Activated naive CD4-positive, alpha-beta T cell treated with anti-CD3 and anti-CD28 coated beads, Interleukin-2, amount 50 U/mL, for 16 hours (primary cell): ENCODE measurements around the gene MORN4.
"Not testable (repeated sequence)": the region's sequence is repeated elsewhere in the genome, so short reads cannot be mapped to it uniquely, and the experiment has no call there.

Source experiments
- DNase-seq: peaks from one replicate; pipeline ENCODE4 v3.0.0-alpha.2; 2020

The MORN4 gene

DNA sequence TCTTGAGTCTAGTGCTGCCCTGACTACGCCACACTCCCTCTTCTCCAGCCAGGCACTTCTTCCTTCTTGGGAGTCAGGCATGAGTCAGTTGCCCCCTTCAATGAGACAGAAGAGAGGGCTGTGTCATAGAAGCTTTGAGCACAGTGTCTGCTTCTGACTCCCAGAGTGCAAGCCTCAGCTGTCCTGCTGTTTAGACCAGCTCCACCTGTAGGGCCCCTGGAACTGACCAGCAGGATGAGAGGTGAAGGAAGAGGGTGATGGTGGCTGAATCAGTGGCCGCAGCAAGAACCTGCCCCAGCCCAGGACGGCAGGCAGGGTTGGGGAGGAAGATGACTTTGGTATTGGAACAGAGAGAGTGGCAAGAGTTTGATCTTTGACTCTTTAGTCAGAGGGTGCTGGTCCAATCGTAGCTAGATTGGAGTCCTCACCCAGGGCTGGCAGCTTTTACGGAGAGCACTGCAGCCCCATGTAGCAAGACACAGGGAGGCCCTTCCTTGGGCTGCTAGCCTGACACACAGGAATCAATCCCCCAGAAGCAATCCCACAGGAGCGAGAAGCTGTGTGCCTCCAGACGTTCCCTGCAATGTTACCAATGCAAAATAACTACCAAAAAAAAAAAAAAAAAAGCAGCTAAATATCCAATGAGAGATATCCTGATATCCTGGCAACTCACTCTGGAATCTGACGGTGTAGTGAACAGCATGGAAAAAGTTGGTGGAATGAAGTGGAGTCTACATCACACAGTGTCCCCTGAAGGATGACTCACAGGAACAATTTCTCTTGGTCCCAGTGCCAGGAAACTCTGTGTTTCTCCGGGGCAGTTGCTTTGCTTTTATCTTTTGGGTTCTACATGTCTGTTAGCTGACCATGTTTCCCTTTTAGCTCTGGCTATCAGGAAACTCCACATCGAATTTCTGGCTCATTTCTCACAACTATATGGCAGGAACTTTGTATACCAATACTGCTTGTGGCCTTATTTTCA, 36.9 kb downstream of the MORN4 start:
- DNase-seq = no peak

DNA sequence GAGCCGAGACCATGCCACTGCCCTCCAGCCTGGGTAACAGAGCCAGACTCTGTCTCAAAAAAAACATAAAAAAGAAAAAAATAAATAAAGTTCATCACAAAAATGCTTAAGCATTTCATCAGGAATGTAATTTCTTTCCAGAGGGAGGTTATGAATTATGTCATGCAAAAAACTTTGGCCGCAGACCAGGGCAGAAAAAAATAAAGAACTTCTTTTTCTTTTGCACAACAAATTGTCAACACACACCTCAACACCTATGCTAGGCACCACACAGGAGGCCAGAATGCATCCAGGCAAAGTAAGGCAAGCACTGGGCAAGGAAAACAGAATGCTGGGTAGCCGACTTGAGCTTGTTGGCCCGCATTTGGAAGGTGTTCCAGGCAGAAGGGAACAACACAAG, 39.9 kb downstream of the MORN4 start:
- no peak for DNase-seq

DNA sequence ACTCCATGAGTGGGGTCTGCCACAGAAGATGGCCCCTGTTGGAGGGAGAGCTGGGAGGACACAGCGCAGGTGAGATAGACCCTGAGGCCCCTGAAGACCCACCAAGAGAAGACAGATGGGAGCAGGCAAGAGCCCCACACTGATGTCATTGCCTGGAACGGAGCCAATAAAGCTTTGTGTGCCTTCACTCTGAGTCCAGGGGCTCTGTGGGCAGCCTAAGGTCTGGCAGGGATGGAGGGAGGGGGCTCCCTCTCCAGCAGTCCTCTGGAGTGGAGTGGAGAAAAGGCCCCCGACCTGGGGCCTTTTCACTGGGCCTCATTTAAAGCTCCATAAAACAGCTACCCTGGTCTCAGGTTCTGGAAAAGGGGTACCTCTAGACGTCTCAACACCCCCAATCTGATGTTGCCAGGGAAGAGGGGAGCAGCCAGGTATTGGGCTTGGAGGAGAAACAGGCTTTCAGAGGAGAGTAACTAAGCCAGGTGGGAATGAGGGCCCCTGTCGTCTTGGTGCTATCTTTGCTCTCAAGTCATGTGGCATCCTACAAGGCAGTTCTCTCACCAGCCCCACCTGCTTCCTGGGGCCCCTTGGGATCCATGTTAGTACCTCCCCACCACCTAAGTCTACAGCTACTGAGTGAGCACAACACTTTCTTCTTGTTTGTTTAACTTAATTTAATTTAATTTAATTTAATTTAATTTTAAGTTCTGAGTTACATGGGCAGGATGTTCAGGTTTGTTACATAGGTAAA, 42.4 kb downstream of the MORN4 start:
- DNase-seq = no peak

DNA sequence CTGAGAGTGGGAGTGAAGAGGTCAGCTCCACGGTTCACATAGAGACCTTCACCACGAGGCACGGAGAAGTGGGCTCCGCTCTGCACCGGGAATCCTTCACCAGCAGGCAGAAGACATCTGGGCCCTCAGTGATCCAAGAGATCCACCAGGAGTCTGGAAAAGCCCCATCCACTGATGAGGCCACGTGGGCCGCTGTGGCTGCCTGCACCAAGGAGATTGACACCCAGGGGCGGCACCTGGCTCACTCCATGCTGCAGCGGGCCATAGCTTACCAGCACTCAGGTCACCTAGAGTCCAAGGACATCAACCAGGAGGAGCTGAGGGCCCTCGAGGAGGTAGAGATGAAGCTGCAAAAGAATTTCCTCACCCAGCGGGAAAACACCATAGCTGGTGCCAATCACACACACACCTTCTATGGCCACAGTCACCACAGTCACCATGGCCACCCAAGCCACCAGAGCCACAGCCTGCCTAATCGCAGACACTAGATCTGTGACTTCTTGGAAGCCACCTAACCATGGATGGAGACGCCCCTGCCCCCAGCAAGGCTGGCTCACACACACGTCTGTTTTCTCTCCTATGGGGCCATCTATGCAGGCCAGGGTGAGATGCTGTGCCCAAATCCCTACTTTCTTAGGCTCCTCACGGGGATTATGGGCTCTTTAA, 43.1 kb downstream of the MORN4 start:
- DNase-seq = no peak

DNA sequence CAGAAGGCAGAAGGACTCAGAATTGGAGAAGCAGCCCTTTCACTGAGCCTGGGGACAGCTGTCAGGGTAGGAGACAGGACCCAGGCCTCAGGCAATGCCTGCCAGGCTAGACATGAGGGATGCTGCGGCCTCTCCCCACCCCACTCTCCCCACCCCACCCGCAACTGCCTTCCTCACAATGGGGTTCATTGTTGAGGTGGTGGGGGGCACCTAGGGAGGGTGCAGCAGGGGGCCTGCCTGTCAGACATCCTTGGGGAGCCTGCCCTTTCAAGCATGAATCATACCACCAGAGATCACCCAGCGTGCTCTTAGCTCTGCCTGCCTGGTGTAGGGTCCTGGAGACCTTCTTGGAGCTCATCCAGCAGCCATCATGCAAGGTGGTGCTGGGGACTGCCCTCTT, 43.8 kb downstream of the MORN4 start, which contains the start of gene C10orf62:
C10orf62 (plus strand) TSS at position 243 of the 400 bp plus-strand sequence. CDS start 177 bp downstream, outside the sequence.
- DNase-seq = no peak

DNA sequence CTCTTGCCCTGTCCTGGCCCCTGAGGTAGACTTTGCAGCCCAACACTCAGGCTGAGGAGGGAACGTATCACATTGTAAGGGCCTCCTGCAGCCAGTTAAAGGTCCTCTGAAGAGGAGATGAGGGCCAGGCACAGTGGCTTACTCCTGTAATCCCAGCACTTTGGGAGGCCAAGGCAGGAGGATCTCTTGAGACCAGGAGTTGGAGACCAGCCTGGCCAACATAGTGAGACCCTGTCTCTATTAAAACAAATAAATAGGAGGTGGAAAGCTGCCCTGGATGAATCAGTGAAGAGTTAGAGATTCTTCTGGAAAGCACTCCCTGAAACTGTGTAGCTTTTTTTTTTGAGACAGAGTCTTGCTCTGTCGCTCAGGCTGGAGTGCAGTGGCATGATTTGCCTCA, 46.1 kb downstream of the MORN4 start:
- DNase-seq = no peak

DNA sequence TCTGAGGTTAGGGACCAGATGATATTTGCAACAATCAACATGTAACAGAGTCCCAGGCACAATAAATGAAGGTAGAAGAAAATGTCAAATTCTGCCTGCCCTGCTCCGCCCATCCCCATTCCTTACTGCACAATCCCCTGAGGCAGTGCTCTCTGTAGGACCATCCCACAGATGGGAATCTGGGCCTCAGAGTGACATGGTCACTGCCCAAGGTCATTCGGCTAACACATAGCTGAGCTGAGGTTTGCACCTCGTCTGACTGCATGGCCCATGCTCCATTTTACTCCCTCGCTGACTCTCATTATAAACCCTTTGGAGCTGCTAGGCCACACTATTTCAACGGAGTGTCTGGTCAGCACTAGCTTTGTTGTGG, 47.9 kb downstream of the MORN4 start:
- no peak for DNase-seq

DNA sequence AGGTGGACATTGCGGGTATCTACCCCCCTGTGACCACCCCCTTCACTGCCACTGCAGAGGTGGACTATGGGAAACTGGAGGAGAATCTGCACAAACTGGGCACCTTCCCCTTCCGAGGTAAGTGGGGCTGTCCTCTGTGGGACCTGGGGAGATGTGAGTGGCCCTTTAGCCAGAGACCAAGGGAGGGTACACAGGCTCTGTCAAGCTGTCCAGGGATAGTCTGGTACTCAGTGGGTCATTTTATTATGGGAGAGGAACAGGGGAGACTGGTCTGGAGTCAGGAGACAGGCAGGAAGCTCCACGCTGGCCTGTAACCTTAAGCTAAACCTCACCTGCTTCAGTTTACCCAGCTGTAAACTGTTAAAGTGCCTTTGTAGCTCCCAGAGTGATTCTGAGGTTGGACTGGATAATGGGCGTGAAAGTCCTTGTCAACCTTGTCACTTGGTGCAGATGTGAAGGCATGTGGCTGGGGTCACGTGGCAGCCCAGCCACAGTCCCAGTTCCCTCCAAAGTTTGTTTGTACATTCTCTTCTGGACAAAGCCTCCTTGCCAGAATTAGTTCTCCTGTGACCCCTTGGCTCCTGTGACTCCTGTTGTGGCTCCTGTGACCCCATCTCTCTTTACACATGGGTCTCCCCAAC, 48.4 kb downstream of the MORN4 start:
- no peak for DNase-seq

DNA sequence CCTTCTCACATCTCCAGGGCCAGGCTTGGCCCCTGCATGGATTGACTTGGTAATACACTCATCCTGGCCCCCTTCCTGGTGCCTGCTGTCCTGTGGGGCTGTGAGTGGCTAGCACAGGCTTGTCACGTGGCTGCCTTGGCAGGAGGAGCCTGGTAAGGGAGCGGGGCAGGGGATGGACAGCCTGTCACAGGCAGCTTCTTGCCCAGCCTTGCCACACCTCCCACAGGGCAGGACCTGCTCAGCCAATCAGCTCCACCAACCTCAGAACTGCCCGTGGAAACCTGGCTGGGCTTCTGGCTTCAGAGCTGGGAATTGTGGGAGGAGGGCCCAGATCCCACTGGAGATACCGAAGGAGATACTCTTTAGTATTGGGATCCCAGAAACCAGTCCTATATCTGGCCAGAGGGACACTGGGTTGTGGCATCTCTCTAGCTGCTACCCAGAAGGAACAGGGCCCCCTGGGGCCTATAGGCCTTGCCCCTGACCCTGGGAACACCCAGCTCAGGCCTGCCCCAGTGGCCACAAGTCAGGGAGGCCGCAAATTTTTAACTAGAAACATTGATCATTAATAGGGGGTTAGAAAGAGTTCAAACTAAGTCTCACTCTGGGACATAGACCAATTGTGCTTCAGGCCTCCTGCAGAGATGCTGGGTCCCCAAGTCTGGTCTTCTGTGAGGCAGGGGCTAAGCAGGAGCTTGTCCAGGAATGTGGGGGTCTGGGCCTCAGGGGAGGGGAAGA, 49.1 kb downstream of the MORN4 start, which contains the start of gene HOGA1:
HOGA1 (plus strand) TSS at position 330 of the 738 bp plus-strand sequence; CDS start at position 645, 315 bp downstream.
- DNase-seq = no peak

DNA sequence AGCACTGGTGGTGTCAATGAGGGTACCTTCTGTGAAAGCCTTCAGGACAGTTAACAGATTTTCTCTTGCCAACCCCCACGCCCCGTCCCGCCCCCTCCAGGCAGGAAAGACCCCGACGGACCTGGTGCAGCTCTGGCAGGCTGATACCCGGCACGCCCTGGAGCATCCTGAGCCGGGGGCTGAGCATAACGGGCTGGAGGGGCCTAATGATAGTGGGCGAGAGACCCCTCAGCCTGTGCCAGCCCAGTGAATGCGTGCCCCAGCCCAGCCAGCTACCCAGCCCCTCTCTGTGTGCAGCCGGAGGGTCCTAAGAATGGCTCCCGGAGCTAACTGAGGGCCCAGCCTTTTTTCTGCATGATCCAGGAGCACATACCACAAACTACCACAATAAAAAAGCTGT, 49.8 kb downstream of the MORN4 start:
- no peak for DNase-seq

DNA sequence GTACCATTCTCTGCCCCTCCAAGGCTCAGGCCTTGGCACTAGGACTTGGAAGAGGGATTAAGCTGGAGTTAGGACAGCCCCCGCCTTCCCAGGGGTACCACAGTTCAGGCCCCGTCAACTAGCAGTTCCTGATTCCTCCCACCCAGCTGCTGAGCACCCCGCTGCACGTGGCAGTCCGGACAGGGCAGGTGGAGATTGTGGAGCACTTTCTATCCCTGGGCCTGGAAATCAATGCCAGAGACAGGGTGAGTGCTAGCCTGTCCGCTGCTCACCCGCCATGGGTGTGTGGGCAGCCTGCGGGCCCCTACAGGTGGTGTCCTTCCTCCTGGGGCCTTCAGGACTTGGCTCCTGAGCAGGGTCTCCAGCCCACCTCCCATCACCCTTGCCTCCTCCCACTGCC, 51.1 kb downstream of the MORN4 start:
- no peak for DNase-seq

DNA sequence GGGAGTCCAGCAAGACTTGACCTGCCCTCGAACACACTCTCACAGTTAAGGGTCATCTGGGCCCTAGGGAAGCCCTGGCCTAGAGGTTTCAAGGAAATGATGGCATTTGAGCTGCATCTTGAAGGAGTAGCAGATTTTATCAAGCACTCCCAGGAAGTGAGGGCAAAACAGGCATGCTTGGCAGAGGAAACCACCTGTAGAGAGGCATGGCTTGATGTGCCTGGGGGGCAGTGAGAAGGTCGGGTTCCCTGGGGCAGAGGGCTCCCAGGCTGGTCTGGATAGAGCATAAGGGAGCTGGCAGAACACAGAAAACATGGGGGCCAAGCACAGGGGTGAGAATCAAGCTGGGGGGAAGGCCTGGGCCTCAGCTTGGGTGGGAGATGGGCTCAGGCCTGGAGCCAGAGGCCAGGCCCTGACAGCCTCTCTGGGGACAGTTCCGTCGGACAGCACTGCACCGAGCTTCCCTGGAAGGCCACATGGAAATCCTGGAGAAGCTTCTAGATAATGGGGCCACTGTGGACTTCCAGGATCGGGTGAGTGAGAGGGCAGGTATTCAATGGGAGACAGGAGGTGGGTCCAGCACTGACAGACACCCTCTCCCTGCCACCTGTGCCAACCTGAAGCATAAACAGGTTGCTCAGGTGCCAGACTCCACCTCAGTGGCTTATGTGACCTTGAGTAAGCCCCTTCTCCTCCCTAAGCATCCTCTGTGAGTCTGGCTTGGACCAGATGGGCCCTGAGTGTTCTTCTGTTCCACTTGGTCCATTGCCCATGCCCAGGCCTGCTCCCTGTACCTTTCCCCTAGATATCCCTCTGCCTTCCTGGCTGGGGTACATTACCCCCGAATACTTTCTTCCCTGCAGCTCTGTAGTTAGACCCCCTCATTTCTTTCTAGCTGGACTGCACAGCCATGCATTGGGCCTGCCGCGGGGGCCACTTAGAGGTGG, 52.6 kb downstream of the MORN4 start:
- no peak for DNase-seq

DNA sequence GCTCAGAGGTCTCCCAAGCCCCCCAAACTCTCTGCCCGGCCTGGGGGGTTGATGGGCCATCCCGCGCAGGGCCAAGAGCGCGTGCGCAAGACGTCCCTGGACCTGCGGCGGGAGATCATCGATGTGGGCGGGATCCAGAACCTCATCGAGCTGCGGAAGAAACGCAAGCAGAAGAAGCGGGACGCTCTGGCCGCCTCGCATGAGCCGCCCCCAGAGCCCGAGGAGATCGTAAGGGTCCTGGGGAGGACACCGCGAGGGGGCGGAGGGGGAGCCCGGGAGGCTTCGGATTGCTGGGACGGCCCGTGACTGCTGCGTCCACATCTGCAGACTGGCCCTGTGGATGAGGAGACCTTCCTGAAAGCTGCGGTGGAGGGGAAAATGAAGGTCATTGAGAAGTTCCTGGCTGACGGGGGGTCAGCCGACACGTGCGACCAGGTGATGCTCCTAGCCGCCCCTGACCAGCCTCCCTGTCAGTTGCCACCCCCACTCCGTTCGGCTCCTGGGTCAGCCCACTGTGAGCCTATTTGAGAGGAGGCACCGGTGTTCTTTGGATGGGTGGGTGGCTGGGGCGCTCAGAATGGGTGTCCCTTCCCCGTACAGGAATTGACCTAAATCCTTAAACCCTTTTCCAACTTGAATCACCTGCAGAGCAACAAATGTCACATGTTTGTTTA, 55.0 kb downstream of the MORN4 start:
- no peak for DNase-seq

DNA sequence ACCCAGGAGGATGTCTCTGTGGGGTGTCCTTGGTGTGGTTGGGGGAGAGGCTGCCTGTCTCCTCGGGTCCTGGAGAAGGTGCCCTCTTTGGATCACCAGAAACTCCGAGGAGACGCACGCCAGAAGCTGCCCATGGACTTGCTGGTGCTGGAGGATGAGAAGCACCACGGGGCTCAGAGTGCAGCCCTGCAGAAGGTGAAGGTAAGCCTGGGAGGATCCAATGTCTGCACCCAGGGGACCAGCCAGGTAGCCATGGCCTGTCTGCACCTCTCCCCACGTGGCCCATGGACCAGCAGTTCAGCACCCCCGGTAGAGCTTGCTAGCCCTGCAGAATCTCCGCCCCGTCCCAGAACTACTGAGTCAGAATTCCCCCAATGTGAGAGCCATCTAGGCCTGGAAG, 55.6 kb downstream of the MORN4 start:
- no peak for DNase-seq

DNA sequence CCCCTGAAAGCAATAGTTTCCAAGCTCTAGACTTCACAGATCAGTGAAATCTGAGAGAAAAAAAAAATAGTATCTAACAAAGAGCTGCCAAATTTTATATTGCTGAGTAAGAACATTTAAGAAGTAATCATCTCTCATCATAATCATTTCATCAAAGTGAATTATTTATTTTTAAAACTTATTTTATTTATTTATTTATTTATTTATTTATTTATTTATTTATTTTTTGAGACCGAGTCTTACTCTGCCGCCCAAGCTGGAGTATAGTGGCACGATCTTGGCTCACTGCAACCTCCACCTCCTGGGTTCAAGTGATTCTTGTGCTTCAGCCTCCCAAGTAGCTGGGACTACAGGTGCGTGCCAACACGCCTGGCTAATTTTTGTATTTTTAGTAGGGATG, 56.8 kb downstream of the MORN4 start:
- DNase-seq = not testable (repeated sequence)

DNA sequence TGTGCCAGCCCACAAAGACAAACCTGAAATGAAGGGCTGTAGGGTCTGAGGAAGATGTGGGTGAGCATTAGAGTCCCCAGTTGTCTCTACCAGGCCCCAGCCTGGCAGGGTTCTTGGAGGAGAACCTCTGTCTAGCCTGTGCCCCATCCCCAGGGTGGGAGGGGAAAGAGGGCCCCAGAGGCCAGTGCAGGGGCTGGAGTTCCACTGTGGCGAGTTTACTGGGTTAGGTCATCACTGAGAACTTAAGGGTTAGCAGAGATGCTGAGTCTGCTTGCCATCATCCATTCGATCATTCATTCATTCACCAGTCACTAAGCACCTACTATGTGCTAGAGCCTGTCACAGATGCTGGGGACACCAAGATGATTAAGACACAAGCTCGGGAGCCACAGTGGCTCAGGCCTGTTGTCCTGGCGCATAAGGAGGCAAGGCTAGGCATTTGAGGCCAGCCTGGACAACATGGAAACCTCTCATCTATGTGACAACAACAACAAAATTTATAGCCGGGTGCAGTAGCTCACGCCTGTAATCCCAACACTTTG, 58.1 kb downstream of the MORN4 start:
- no peak for DNase-seq

DNA sequence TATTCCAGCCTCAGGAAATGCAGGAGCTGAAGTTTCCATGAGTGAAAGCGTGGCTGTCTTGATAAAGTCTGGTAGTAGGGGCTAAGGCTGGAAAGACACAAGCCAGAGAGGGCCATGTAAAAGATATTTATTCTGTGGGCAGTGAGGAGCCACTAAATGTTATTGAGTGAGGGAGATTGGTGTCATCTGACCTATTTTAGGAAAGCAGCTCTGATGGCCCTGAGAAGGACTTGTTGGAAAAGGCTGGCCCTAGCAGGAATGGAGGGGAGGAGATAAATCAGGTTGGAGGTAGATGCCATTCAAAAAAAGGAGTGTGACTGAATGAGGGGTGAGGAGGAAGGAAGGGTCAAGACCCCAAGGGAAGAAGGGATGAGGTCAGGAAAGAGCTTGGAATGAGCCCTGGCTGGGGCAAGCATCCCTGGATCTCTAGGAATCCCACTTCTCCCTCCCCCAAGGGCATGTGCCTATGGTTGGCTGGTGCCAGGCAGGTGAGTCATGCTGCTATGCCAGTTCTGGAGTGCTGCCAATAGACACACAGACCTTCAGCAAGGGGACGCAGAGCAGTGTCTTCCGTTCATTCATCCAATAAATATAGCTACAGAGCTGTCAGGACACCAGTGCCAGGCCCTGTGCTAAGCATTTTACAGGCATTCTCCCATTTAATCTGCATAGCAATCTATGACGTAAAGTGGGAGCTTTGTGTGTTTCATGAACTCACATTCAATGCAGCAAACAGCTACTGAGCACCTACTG, 58.8 kb downstream of the MORN4 start:
- DNase-seq = no peak

DNA sequence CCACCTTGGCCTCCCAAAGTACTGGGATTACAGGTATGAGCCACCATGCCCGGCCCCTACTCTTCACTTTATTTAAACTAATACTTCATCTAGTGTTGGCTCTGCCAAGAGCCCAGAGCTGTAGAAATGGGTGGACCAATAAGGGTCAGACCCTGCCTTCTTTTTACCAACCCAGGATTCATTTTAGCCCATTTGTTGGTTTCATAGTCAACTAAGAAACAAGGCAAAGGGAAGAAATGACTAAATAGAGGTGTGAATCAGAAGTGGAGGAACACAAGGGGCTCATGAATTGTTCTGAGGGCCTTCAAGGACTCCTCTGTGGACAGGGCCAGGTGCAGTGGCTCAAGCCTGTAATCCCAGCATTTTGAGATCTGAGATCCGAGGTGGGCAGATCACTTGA, 59.6 kb downstream of the MORN4 start:
- no peak for DNase-seq

DNA sequence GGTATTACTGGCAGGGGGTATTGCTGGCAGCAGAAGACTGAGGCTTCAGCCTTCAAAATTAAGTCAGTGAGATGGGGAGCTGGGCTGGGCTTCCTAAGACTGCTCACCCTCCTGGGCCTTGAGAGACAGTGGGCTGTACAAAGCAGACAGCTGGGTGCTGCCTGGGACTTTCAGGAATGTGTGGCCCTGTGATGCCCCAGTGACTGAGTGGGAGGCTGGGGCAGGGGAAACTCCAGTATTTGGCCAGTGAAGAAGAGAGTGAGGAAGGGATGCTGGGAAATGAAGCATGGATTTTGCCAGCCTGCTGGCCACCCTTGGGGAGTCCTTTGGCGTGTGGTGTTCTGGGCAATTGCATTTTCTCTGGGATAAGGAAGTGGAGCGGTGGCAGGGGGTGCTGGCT, 60.3 kb downstream of the MORN4 start:
- DNase-seq = no peak
